CD4-positive, alpha-beta T cell treated with Interleukin-10 for 1 hour (primary cell): ENCODE data around the gene COL7A1.

Experiments used
- DNase-seq: peaks from one replicate; pipeline ENCODE4 v3.0.0-alpha.2; 2020

COL7A1 gene

GRCh38 chr3:48587686-48588085 lies 7.4 kb downstream of the COL7A1 start:
- no peak for DNase-seq

GRCh38 chr3:48585411-48585810 lies 9.7 kb downstream of the COL7A1 start:
- DNase-seq: no peak

GRCh38 chr3:48584836-48585235 lies 10.3 kb downstream of the COL7A1 start:
- DNase-seq: no peak

GRCh38 chr3:48581621-48582481 lies 13.3 kb downstream of the COL7A1 start:
- DNase-seq: no peak

- DNase-seq: no peak
Observed at GRCh38 chr3:48576647-48577046, 18.5 kb downstream of the COL7A1 start.

DNA sequence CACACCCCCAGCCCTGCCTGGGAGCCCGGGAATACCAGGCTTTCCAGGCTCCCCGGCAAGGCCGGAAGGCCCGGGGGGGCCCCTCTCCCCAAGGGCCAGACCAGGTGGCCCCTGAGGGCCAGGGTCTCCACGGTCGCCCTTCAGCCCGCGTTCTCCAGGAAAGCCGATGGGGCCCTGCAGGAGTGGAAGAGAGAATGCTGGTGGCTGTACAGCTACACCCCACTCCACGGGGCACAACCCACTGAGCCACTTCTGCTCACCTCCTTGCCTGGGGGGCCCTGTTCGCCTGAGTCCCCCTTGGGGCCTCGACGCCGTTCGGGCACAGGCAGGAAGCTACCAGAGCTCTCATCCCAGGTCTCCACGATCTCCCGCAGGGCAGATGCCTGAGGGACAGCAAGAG lies 19.8 kb downstream of the COL7A1 start:
- DNase-seq: no peak

GRCh38 chr3:48573973-48574585 lies 21.1 kb downstream of the COL7A1 start:
- no peak for DNase-seq

GRCh38 chr3:48572517-48572916 lies 22.6 kb downstream of the COL7A1 start:
- no peak for DNase-seq

DNA sequence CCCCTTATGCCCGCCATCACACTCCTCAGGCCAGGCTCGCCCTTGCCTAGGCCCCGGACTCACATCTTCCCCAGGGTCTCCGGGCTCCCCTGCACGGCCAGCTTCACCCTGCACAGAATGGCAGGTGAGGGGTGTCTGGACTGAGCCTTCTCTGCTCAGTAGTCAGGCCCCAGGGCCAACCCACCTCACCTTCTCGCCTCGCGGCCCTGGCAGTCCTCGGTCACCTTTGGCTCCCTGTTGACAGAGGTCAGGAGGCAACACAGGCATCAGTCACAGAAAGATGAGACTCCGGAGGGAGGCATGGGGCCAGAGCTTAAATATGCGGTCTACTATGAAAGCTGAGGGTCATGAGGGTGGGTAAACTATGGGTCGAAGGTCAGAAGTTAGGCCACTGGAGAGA lies 23.2 kb downstream of the COL7A1 start:
- DNase-seq: no peak

DNA sequence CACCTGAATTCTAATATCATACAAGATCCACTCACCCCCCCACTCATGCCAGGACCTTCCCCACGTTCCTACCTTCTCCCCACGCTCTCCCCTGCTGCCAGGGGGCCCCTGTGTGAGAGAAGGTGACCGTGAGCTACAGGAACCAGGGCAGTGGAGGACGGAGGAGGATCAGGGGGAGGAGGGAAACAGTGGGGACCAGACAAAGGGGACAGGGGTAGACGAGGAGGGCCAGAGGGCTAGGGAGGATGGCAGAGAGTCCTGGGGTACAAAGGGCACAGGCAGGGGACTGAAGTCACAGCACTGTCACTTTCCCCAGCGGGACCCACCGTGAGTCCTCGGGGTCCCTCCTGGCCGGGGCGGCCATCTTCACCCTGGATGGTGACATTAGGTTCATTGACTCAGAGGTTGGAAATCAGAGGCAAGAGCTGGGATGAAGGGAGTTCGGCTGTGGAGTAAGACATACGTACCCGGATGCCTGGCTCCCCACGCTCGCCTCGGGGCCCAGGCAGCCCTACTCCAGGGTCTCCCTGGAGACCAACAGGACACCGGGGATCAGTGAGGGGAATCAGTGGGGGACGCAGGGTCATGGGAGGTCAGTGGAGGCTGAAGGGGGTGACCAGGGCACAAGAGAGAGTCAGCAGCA lies 25.2 kb downstream of the COL7A1 start:
- no peak for DNase-seq

DNA sequence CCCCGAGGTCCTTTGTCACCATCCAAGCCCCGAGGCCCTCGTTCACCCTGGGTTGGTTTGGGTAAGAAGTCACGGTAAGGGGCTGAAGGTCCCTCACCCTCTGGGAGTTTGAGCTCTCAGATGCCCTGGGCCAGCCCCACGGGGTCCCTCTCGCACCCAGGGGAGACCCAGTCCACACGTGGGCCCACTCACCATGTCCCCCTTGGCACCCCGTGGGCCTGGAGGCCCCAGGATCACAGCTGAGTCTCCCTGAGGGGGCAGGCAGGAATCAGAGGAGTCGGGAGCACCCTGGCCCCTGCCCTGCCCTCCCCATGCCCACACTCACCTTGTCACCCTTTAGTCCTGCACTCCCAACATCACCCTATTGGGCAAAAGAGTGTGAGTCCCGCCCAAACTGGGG lies 25.7 kb downstream of the COL7A1 start:
- DNase-seq: no peak

DNA sequence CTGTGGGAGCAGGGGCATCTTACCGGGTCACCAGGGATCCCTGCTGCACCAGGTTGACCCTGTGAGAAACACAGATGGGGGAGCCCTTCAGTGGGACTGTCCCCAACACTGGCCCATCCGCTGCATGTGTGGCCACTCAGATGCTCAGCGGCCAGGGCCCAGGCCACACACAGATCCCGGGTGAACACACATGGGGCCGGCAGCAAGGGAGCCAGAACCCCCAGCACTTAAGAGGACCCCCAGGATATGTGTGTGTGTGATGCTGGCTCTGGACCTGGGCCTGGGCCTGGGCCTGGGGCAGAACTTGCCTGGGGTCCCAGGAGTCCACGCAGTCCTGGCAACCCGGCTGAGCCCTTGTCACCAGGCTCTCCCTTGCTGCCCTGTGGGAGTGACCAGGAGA lies 26.7 kb downstream of the COL7A1 start:
- no peak for DNase-seq

GRCh38 chr3:48567500-48567899 lies 27.6 kb downstream of the COL7A1 start:
- DNase-seq: no peak

DNA sequence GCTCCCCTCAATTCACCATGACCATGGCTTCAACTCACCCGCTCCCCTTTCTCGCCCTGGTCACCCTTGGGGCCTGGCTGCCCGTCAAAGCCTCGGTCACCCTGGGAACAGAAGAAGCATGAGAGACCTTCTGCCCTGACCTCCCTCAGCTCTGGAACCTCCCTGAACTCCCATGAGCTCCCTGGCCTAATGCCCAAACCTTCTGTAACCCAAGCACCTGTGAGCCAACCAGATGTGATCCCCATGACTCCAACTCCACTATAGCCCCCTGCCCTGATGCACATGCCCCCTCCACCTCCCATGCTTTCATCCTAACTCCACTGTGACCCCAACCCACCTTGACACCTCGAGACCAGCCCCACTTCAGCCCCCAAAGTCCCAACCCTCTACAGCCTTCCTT lies 28.0 kb downstream of the COL7A1 start:
- no peak for DNase-seq

DNA sequence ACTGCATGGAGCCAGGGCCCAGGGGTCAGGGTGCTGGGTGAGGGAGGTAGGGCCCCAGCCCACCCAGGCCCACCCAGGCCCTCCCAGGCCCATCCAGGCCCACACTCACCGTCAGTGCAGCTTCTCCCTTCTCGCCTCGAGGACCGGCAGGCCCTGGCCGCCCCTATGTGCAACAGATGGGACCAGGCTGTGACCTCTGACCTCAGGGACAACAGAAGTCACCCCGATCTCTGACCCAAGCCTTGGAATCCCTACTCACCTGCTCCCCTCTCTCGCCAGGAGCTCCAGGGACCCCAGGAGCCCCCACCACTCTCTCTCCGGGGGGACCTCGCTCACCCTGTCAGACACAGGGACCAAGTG lies 28.7 kb downstream of the COL7A1 start:
- DNase-seq: no peak

- DNase-seq: no peak
Observed at GRCh38 chr3:48565591-48566400, 29.3 kb downstream of the COL7A1 start.

- no peak for DNase-seq
Observed at GRCh38 chr3:48565186-48565585, 29.9 kb downstream of the COL7A1 start.

GRCh38 chr3:48564667-48565066 lies 30.5 kb downstream of the COL7A1 start:
- no peak for DNase-seq

DNA sequence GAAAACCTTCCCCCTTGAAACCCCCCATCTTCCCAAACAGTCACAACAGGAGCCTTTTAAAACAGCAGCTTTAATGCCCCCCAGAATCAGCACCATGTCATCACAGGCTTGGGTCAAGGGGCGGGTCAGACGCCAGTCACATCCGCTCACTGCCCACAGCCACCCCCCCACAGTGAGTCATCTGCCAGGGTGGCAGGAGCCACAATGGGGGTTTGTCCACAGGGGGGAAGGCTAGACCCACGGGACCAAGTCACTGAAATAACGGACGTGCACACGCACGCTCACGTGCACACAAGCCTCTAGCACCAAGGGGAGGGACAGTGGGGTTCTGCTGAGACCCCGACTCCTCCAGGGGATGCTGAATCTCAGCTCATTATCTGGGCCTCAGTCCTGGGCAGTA lies 31.1 kb downstream of the COL7A1 start:
- DNase-seq: peak; percentile 61

GRCh38 chr3:48563382-48563918 lies 31.7 kb downstream of the COL7A1 start, which contains the start of gene UCN2:
Gene UCN2, minus strand, starts transcription at chr3:48563781. Its CDS starts 657 bp downstream, at chr3:48563124.
- DNase-seq: no peak

- no peak for DNase-seq
Observed at GRCh38 chr3:48562367-48563095, 32.6 kb downstream of the COL7A1 start.
